Astrocyte (in vitro differentiated cells and primary cell): ENCODE results near the gene NPDC1. TPM values are rescaled to one million over a fixed set of nuclear protein-coding genes. Genes with fewer than 3 reads are reported as not detected.

ENCODE experiments used
- DNase-seq: peaks from one replicate; pipeline ENCODE4 v3.0.0-alpha.2; 2010; ENCODE audit warnings: low read depth
- FAIRE-seq: peaks from 2 replicates; lab custom pipeline; 2011; peaks lifted over from hg19 to GRCh38; lab: Jason Lieb, UNC
- H2AFZ ChIP-seq: 2 replicates; pipeline ENCODE4 v1.6.0; 2012; ENCODE audit warnings: low read depth, low read length, inconsistent platforms
- H3K27ac ChIP-seq: 2 replicates; pipeline ENCODE4 v1.5.1; 2011; ENCODE audit warnings: low read depth, low read length, inconsistent platforms
- H3K27me3 ChIP-seq: 2 replicates; pipeline ENCODE4 v1.6.0; 2011; ENCODE audit warnings: low read length, inconsistent platforms; ENCODE audit not compliant: insufficient read depth
- H3K36me3 ChIP-seq: 2 replicates; pipeline ENCODE4 v1.5.1; 2011; ENCODE audit warnings: low read length, inconsistent platforms; ENCODE audit not compliant: insufficient read depth
- H3K4me1 ChIP-seq: 2 replicates; pipeline ENCODE4 v1.5.1; 2011; ENCODE audit warnings: low read length, inconsistent platforms; ENCODE audit not compliant: insufficient read depth
- H3K4me2 ChIP-seq: 2 replicates; pipeline ENCODE4 v1.6.0; 2012; ENCODE audit warnings: low read length, inconsistent platforms
- H3K4me3 ChIP-seq: 2 replicates; pipeline ENCODE4 v1.5.1; 2011; ENCODE audit warnings: low read depth, mild to moderate bottlenecking, low read length, inconsistent platforms; ENCODE audit not compliant: insufficient read depth
- H3K79me2 ChIP-seq: 2 replicates; pipeline ENCODE4 v1.6.0; 2012; ENCODE audit warnings: mild to moderate bottlenecking, low read length, inconsistent platforms; ENCODE audit not compliant: insufficient read depth
- H3K9ac ChIP-seq: 2 replicates; pipeline ENCODE4 v1.6.0; 2012; ENCODE audit warnings: mild to moderate bottlenecking, low read length, inconsistent platforms
- H3K9me3 ChIP-seq: 2 replicates; pipeline ENCODE4 v1.5.1; 2012; ENCODE audit warnings: low read depth, mild to moderate bottlenecking, low read length, inconsistent platforms; ENCODE audit not compliant: insufficient read depth
- H4K20me1 ChIP-seq: 2 replicates; pipeline ENCODE4 v1.6.0; 2012; ENCODE audit warnings: low read length, inconsistent platforms; ENCODE audit not compliant: insufficient read depth
- H3K27ac Mint-ChIP-seq: one replicate; pipeline ENCODE4 v1.8.0; 2021; ENCODE audit warnings: mild to moderate bottlenecking, mixed read lengths; ENCODE audit not compliant: unreplicated experiment
- H3K27me3 Mint-ChIP-seq: one replicate; pipeline ENCODE4 v1.8.0; 2021; ENCODE audit warnings: low read depth, mixed read lengths; ENCODE audit not compliant: unreplicated experiment
- H3K36me3 Mint-ChIP-seq: one replicate; pipeline ENCODE4 v1.8.0; 2021; ENCODE audit warnings: low read depth, mixed read lengths; ENCODE audit not compliant: unreplicated experiment
- H3K4me1 Mint-ChIP-seq: one replicate; pipeline ENCODE4 v1.8.0; 2021; ENCODE audit warnings: low read depth, mixed read lengths; ENCODE audit not compliant: unreplicated experiment
- H3K4me3 Mint-ChIP-seq: one replicate; pipeline ENCODE4 v1.8.0; 2021; ENCODE audit warnings: mild to moderate bottlenecking, moderate library complexity, mixed read lengths; ENCODE audit not compliant: unreplicated experiment
- H3K9me3 Mint-ChIP-seq: one replicate; pipeline ENCODE4 v1.8.0; 2021; ENCODE audit warnings: mild to moderate bottlenecking, mixed read lengths; ENCODE audit not compliant: unreplicated experiment
- EZH2 ChIP-seq: IDR thresholded peaks from 2 replicates; pipeline ENCODE4 v1.6.1; 2012; ENCODE audit warnings: mild to moderate bottlenecking, low read length, inconsistent platforms; ENCODE audit not compliant: insufficient read depth
- total RNA-seq: library from RNA; stranded (reverse); gene quantifications from 2 replicates; pipeline ENCODE4 v1.2.1, GENCODE V29; 2021
- TF ChIP-seq, protein P1 (sequence below): IDR thresholded peaks from 2 replicates; pipeline ENCODE4 v1.5.1; 2011; ENCODE audit warnings: low read depth, mild to moderate bottlenecking, inconsistent platforms, low read length, moderate library complexity; ENCODE audit not compliant: insufficient read depth

The NPDC1 gene
- total RNA-seq, 1 donor from 2014 or later = 66.8 TPM

DNA sequence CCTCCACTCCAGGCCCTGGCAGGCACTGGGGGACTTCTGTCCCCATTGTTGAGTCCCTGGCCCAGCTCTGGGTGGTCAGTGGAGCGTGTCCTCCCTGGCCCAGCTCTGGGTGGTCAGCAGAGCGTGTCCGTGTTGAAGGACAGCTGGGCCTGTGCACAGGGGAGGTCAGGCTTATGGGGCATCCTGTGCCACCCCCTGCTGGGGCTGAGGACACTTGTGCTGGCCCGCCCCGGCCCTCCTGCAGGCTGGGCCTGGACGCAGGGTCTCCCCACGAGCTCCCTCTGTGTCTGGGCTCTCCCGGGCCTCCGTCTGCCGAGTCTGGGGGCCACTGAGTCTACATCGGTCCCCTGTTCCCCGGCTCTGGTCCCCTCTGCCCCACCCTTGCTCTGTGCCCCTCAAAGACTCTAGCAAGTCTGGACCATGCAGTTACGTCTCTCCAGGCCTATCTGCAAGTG is 38.1 kb downstream of the NPDC1 start:
- no peak overlapping the region for H3K27ac ChIP-seq
- no peak for FAIRE-seq
- no peaks in the 10 kb centered on the region for H3K79me2 ChIP-seq
- Mint-ChIP-seq H3K27ac (no peak overlapping the region), H3K9me3 (no peaks in the 10 kb centered on the region), H3K4me3 (no peak overlapping the region), H3K4me1 (no peaks in the 10 kb centered on the region), H3K27me3 (no peaks in the 10 kb centered on the region), H3K36me3 (peaks cover 2% of the 10 kb centered on the region)
- no peaks in the 10 kb centered on the region for H3K9me3 ChIP-seq
- H3K4me2 ChIP-seq = no peak overlapping the region
- no peaks in the 10 kb centered on the region for H3K36me3 ChIP-seq
- H4K20me1 ChIP-seq = no peaks in the 10 kb centered on the region
- no peak overlapping the region for H3K4me3 ChIP-seq
- peaks cover 4% of the 10 kb centered on the region for H3K4me1 ChIP-seq
- no peak for DNase-seq
- TF ChIP-seq, protein P1, sequence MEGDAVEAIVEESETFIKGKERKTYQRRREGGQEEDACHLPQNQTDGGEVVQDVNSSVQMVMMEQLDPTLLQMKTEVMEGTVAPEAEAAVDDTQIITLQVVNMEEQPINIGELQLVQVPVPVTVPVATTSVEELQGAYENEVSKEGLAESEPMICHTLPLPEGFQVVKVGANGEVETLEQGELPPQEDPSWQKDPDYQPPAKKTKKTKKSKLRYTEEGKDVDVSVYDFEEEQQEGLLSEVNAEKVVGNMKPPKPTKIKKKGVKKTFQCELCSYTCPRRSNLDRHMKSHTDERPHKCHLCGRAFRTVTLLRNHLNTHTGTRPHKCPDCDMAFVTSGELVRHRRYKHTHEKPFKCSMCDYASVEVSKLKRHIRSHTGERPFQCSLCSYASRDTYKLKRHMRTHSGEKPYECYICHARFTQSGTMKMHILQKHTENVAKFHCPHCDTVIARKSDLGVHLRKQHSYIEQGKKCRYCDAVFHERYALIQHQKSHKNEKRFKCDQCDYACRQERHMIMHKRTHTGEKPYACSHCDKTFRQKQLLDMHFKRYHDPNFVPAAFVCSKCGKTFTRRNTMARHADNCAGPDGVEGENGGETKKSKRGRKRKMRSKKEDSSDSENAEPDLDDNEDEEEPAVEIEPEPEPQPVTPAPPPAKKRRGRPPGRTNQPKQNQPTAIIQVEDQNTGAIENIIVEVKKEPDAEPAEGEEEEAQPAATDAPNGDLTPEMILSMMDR = no peak
- no peak for TF ChIP-seq EZH2
- H3K27me3 ChIP-seq = no peaks in the 10 kb centered on the region
- no peak overlapping the region for H2AFZ ChIP-seq
- no peak overlapping the region for H3K9ac ChIP-seq

DNA sequence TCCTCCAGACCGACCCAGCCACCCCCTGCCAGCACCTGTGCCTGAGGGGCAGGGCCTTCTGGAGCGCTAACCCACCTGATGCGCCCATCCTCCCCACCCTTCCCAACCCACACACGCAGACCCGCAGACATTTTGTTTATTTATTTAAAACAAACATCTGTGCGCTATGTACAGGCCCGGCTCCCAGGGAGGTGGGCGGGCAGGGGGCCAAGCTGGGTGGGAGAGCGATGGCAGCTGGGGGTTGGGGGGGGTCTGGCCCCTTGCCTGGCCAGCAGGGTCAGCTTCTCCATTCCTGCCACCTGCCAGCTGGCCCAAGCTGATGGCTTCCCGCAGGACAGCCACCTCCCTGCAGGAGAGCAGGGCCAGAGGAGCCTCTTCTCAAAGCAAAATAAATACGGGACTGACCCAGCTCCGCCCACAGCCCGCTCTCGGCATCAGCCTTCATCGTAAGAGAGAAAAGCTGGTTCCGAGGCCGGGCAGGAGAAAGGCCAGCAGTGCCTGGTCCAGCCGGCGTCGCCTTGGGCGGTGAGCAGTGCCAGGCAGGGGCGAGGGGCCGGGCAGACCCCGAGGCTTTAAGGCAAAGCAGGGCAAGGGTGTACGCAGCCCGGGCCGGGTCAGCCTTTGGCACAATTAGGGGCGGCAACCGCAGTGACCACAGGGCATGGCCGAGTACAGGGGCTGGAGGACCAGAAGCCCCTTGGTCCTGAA is 38.7 kb downstream of the NPDC1 start:
- Mint-ChIP-seq H3K4me3 (no peak overlapping the region), H3K36me3 (peaks cover 2% of the 10 kb centered on the region), H3K27me3 (no peaks in the 10 kb centered on the region), H3K9me3 (no peaks in the 10 kb centered on the region), H3K27ac (no peak overlapping the region), H3K4me1 (no peaks in the 10 kb centered on the region)
- Histone ChIP-seq H3K9ac (no peak overlapping the region), H3K4me1 (peaks cover 4% of the 10 kb centered on the region), H3K27me3 (no peaks in the 10 kb centered on the region), H3K4me3 (no peak overlapping the region), H3K4me2 (no peak overlapping the region), H4K20me1 (no peaks in the 10 kb centered on the region), H2AFZ (no peak overlapping the region), H3K27ac (no peak overlapping the region), H3K9me3 (no peaks in the 10 kb centered on the region), H3K36me3 (no peaks in the 10 kb centered on the region), H3K79me2 (no peaks in the 10 kb centered on the region)
- TF ChIP-seq, protein P1 = no peak
- TF ChIP-seq EZH2 = no peak
- FAIRE-seq = no peak
- no peak for DNase-seq
